Activated T-helper 17 cell treated with anti-CD3 and anti-CD28 coated beads, Interleukin-2, amount 50 U/mL, for 72 hours (primary cell): ENCODE results near the gene NAGA. TPM values are rescaled to one million over a fixed set of nuclear protein-coding genes. Genes with fewer than 3 reads are reported as not detected.
"Not testable (repeated sequence)": the region's sequence is repeated elsewhere in the genome, so short reads cannot be mapped to it uniquely, and the experiment has no call there.

Source experiments
- ATAC-seq: fragments of 150-1000 bp; cut with Tn5 transposase; replicated peaks from 2 replicates; pipeline ENCODE4 v1.10.0; 2021; ENCODE audit warnings: mild to moderate bottlenecking, moderate library complexity
- H3K27ac Mint-ChIP-seq: one replicate; pipeline ENCODE4 v1.8.0; 2022; ENCODE audit warnings: mixed read lengths
- H3K27me3 Mint-ChIP-seq: one replicate; pipeline ENCODE4 v1.8.0; 2022; ENCODE audit warnings: mixed read lengths
- H3K36me3 Mint-ChIP-seq: one replicate; pipeline ENCODE4 v1.8.0; 2022; ENCODE audit warnings: low read depth, mild to moderate bottlenecking, mixed read lengths
- H3K4me1 Mint-ChIP-seq: one replicate; pipeline ENCODE4 v1.8.0; 2022; ENCODE audit warnings: mixed read lengths
- H3K4me3 Mint-ChIP-seq: one replicate; pipeline ENCODE4 v1.8.0; 2022; ENCODE audit warnings: mild to moderate bottlenecking, mixed read lengths
- H3K9me3 Mint-ChIP-seq: one replicate; pipeline ENCODE4 v1.8.0; 2022; ENCODE audit warnings: mixed read lengths
- total RNA-seq, 2 donors: library from RNA; stranded (reverse); gene quantifications; one replicate each; pipeline ENCODE4 v1.2.3, GENCODE V29; 2022

The NAGA gene
- total RNA-seq, 2 donors from 2014 or later: 30.7 to 34.8 TPM

GRCh38 chr22:42080287-42080686, 9.7 kb upstream of the NAGA start:
- Mint-ChIP-seq H3K4me1 (peaks cover 4% of the 10 kb centered on the region), H3K27me3 (no peaks in the 10 kb centered on the region), H3K9me3 (no peaks in the 10 kb centered on the region), H3K36me3 (peaks cover 49% of the 10 kb centered on the region), H3K4me3 (peak overlapping the region; percentile 99), H3K27ac (peak overlapping the region; percentile 98)
- ATAC-seq: no peak

GRCh38 chr22:42079319-42080251, 9.0 kb upstream of the NAGA start, which contains the start of gene SMDT1:
TSS of gene SMDT1 (plus strand) at chr22:42079700. CDS start at chr22:42079769, 69 bp downstream.
- H3K9me3 Mint-ChIP-seq: no peaks in the 10 kb centered on the region
- H3K36me3 Mint-ChIP-seq: peaks cover 48% of the 10 kb centered on the region
- peak within 1 kb of the TSS; percentile 99 for H3K4me3 Mint-ChIP-seq
- no peaks in the 10 kb centered on the region for H3K27me3 Mint-ChIP-seq
- peak; percentile 92 for ATAC-seq
- H3K27ac Mint-ChIP-seq: peak within 1 kb of the TSS; percentile 98
- H3K4me1 Mint-ChIP-seq: peaks cover 9% of the 10 kb centered on the region

GRCh38 chr22:42078469-42079318, 8.1 kb upstream of the NAGA start:
- H3K4me1 Mint-ChIP-seq: peaks cover 9% of the 10 kb centered on the region
- peak overlapping the region; percentile 99 for H3K4me3 Mint-ChIP-seq
- no peaks in the 10 kb centered on the region for H3K9me3 Mint-ChIP-seq
- H3K27me3 Mint-ChIP-seq: no peaks in the 10 kb centered on the region
- peak overlapping the region; percentile 98 for H3K27ac Mint-ChIP-seq
- H3K36me3 Mint-ChIP-seq: peaks cover 39% of the 10 kb centered on the region
- no peak for ATAC-seq

- ATAC-seq: no peak
- Mint-ChIP-seq H3K27me3 (no peaks in the 10 kb centered on the region), H3K4me3 (no peak overlapping the region)
These were observed 7.0 kb upstream of the NAGA start for GRCh38 chr22:42077486-42078125.

GRCh38 chr22:42076764-42077485, 6.3 kb upstream of the NAGA start:
- H3K4me3 Mint-ChIP-seq: no peak overlapping the region
- H3K9me3 Mint-ChIP-seq: no peaks in the 10 kb centered on the region
- H3K27ac Mint-ChIP-seq: no peak overlapping the region
- ATAC-seq: no peak
- H3K4me1 Mint-ChIP-seq: peaks cover 18% of the 10 kb centered on the region
- H3K36me3 Mint-ChIP-seq: peaks cover 22% of the 10 kb centered on the region
- H3K27me3 Mint-ChIP-seq: no peaks in the 10 kb centered on the region

More at GRCh38 chr22:42077486-42078125, 7.0 kb upstream of the NAGA start:
- Mint-ChIP-seq H3K9me3 (no peaks in the 10 kb centered on the region), H3K27ac (peak overlapping the region; percentile 98), H3K4me1 (peaks cover 17% of the 10 kb centered on the region), H3K36me3 (peaks cover 28% of the 10 kb centered on the region)

- Mint-ChIP-seq H3K9me3 (no peaks in the 10 kb centered on the region), H3K4me3 (peak overlapping the region; percentile 74), H3K36me3 (peaks cover 16% of the 10 kb centered on the region), H3K27ac (peak overlapping the region; percentile 78), H3K4me1 (peaks cover 15% of the 10 kb centered on the region), H3K27me3 (no peaks in the 10 kb centered on the region)
- no peak for ATAC-seq
These were observed 4.4 kb upstream of the NAGA start for GRCh38 chr22:42074846-42075676.

GRCh38 chr22:42074132-42074811, 3.7 kb upstream of the NAGA start, which contains the start of gene PHETA2:
TSS of gene PHETA2 (plus strand) at chr22:42074248. CDS start at chr22:42077294, 3,046 bp downstream.
- Mint-ChIP-seq H3K27me3 (no peaks in the 10 kb centered on the region), H3K9me3 (no peaks in the 10 kb centered on the region), H3K4me1 (peaks cover 15% of the 10 kb centered on the region), H3K36me3 (peaks cover 8% of the 10 kb centered on the region), H3K4me3 (peak within 1 kb of the TSS; percentile 74), H3K27ac (peak within 1 kb of the TSS; percentile 79)
- no peak for ATAC-seq

GRCh38 chr22:42073621-42074041, 3.0 kb upstream of the NAGA start:
- no peak for ATAC-seq
- no peaks in the 10 kb centered on the region for H3K9me3 Mint-ChIP-seq
- no peaks in the 10 kb centered on the region for H3K27me3 Mint-ChIP-seq
- peaks cover 5% of the 10 kb centered on the region for H3K36me3 Mint-ChIP-seq
- H3K4me1 Mint-ChIP-seq: peaks cover 15% of the 10 kb centered on the region
- H3K27ac Mint-ChIP-seq: peak overlapping the region; percentile 79
- peak overlapping the region; percentile 74 for H3K4me3 Mint-ChIP-seq

- H3K9me3 Mint-ChIP-seq: no peaks in the 10 kb centered on the region
- peaks cover 10% of the 10 kb centered on the region for H3K36me3 Mint-ChIP-seq
- peak overlapping the region; percentile 79 for H3K27ac Mint-ChIP-seq
- ATAC-seq: no peak
- H3K4me1 Mint-ChIP-seq: peaks cover 15% of the 10 kb centered on the region
- H3K27me3 Mint-ChIP-seq: no peaks in the 10 kb centered on the region
- H3K4me3 Mint-ChIP-seq: peak overlapping the region; percentile 74
These were observed 2.2 kb upstream of the NAGA start for GRCh38 chr22:42072606-42073330.

GRCh38 chr22:42071508-42071907, 896 bp upstream of the NAGA start:
- ATAC-seq, H3K27me3 Mint-ChIP-seq, H3K9me3 Mint-ChIP-seq: not testable (repeated sequence)
- Mint-ChIP-seq H3K36me3 (peaks cover 22% of the 10 kb centered on the region), H3K27ac (peak overlapping the region; percentile 91), H3K4me1 (peaks cover 15% of the 10 kb centered on the region), H3K4me3 (peak overlapping the region; percentile 94)

- Mint-ChIP-seq H3K9me3 (no peaks in the 10 kb centered on the region), H3K4me1 (peaks cover 12% of the 10 kb centered on the region), H3K36me3 (peaks cover 32% of the 10 kb centered on the region), H3K27ac (peak overlapping the region; percentile 91), H3K27me3 (no peaks in the 10 kb centered on the region), H3K4me3 (peak overlapping the region; percentile 94)
- ATAC-seq: peak; percentile 17
These were observed 653 bp downstream of the NAGA start for GRCh38 chr22:42069801-42070516.
